GM12873 (cell line): ENCODE results near the gene CNTNAP5.

Experiments used
- TF ChIP-seq, protein P1 (sequence below): IDR thresholded peaks from 2 replicates; pipeline ENCODE4 v1.5.1; 2012; ENCODE audit warnings: low read depth, mild to moderate bottlenecking, moderate library complexity, low read length, control low read depth; ENCODE audit not compliant: insufficient read depth; ENCODE audit errors: missing control alignments

The CNTNAP5 gene

GRCh38 chr2:124121760-124122275 lies 96.7 kb downstream of the CNTNAP5 start:
- TF ChIP-seq, protein P1, sequence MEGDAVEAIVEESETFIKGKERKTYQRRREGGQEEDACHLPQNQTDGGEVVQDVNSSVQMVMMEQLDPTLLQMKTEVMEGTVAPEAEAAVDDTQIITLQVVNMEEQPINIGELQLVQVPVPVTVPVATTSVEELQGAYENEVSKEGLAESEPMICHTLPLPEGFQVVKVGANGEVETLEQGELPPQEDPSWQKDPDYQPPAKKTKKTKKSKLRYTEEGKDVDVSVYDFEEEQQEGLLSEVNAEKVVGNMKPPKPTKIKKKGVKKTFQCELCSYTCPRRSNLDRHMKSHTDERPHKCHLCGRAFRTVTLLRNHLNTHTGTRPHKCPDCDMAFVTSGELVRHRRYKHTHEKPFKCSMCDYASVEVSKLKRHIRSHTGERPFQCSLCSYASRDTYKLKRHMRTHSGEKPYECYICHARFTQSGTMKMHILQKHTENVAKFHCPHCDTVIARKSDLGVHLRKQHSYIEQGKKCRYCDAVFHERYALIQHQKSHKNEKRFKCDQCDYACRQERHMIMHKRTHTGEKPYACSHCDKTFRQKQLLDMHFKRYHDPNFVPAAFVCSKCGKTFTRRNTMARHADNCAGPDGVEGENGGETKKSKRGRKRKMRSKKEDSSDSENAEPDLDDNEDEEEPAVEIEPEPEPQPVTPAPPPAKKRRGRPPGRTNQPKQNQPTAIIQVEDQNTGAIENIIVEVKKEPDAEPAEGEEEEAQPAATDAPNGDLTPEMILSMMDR: no peak

GRCh38 chr2:124122340-124122739 lies 97.3 kb downstream of the CNTNAP5 start:
- TF ChIP-seq, protein P1: no peak

DNA sequence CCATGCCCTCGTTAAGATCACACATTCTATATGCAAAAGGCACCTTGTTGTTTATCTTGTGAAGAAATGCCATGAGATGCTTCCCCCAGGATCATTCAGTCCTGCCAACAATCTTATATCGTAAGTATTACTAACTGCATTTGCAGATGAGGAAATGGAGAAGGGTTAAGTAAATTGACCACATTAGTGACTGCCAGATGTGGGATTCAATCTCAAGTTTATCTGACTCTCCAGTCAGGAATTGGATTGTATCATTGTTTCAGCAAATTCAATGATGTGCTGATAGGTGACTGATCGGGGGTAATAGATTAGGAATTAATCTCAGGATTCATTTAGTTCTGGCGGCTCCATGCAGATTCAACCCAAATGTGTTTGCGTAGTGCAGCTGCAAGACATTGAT lies 106.2 kb downstream of the CNTNAP5 start:
- TF ChIP-seq, protein P1: no peak

GRCh38 chr2:124136110-124136509 lies 111.0 kb downstream of the CNTNAP5 start:
- TF ChIP-seq, protein P1: no peak

- TF ChIP-seq, protein P1: no peak
Measured at GRCh38 chr2:124138076-124138475, 113.0 kb downstream of the CNTNAP5 start.

DNA sequence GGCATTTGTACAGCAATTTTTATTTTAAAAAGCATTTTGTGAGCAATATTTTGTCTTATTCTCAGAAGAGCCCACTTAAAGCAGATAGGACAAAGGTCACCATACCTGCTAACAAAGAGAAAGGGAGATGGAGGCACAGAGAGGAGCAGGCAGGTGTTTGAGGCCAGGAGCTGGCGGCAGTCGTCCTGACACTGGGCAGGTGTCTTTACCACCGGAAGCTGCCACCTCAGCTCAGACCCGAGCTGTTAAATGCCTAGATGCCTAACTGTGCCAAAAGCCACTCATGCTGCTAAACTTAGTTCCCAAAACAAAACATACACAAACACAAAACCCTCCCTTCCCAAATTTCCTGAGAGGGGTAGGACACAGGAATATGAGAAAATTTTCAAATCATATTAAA lies 120.9 kb downstream of the CNTNAP5 start:
- TF ChIP-seq, protein P1: no peak

DNA sequence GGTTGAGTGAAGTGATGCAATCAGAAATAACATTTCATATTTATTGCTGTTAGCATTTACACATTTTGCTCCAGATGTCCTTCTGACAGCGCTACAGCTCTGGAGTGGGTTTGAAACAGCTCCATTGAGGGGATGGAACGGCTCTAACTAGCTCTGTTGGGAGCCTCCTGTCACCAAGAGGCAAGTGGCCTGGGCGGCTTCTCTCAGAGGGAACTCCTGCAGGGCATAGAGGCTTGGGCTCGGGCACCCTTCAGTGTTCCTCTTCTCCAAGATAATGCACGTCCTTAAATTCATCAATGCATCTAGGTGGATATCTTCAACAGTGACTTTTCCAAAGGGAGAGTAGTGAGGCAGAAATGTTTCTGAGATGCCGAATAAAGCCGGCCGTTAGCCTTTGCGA lies 122.5 kb downstream of the CNTNAP5 start:
- TF ChIP-seq, protein P1: no peak
